Parathyroid adenoma (tissue), 2 donors: ENCODE results near the gene ZDHHC7.

ENCODE experiments used
- H2AFZ ChIP-seq: fragments of 300-600 bp; sonication (generic); one replicate; pipeline ENCODE4 v1.7.0; 2017; ENCODE audit warnings: antibody characterized with exemption, mild to moderate bottlenecking
- H3K27ac ChIP-seq: fragments of 300-600 bp; sonication (generic); one replicate; pipeline ENCODE4 v1.7.0; 2017
- H3K27me3 ChIP-seq: fragments of 300-600 bp; sonication (generic); one replicate; pipeline ENCODE4 v1.7.0; 2017; ENCODE audit warnings: low read length; ENCODE audit not compliant: control insufficient read depth, insufficient read depth
- H3K36me3 ChIP-seq: fragments of 300-600 bp; sonication (generic); one replicate; pipeline ENCODE4 v1.7.0; 2017; ENCODE audit warnings: low read length; ENCODE audit not compliant: control insufficient read depth, insufficient read depth
- H3K4me1 ChIP-seq: fragments of 300-600 bp; sonication (generic); one replicate; pipeline ENCODE4 v1.7.0; 2017; ENCODE audit warnings: control low read depth
- H3K4me2 ChIP-seq: fragments of 300-600 bp; sonication (generic); one replicate; pipeline ENCODE4 v1.7.0; 2017; ENCODE audit warnings: low read length
- H3K4me3 ChIP-seq: fragments of 300-600 bp; sonication (generic); one replicate; pipeline ENCODE4 v1.7.0; 2017; ENCODE audit warnings: low read depth, low read length
- H3K79me2 ChIP-seq: fragments of 300-600 bp; sonication (generic); one replicate; pipeline ENCODE4 v1.7.0; 2017; ENCODE audit warnings: control low read depth
- H3K9ac ChIP-seq: fragments of 300-600 bp; sonication (generic); one replicate; pipeline ENCODE4 v1.7.0; 2017; ENCODE audit warnings: mild to moderate bottlenecking
- H3K9me3 ChIP-seq: fragments of 300-600 bp; sonication (generic); one replicate; pipeline ENCODE4 v1.7.0; 2017; ENCODE audit warnings: low read length; ENCODE audit not compliant: control insufficient read depth
- CTCF ChIP-seq: fragments of 300-600 bp; sonication (generic); IDR thresholded peaks from one replicate; pipeline ENCODE4 v1.7.0; 2017; ENCODE audit warnings: antibody characterized with exemption, mild to moderate bottlenecking
- donor health status: primary hyperparathyroidism.

The ZDHHC7 gene

DNA sequence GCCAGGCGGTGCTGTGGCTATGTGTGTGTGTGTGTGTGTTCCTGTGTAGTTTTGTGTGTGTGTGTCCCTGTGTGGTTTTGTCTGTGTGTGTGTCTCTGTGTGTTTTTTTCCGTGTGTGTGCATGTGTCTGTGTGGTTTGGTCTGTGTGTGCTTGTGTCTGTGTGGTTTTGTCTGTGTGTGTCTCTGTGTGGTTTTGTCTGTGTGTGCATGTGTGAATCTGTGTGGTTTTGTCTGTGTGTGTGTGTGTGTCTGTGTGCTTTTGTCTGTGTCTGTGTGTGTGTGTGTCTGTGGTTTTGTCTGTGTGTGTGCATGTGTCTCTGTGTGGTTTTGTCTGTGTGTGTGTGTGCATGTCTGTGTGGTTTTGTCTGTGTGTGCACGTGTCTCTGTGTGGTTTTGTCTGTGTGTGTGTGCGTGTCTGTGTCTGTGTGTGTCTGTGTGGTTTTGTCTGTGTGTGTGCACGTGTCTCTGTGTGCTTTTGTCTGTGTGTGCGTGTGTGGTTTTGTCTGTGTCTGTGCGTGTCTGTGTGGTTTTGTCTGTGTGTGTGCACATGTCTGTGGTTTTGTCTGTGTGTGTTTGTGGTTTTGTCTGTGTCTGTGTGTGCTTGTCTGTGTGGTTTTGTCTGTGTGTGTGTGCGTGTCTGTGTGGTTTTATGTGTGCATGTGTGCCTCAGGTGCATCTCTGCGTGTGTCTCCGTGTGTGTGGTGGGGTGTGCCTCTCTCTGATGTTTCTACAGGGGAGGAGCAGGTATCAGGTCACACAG, 62.3 kb downstream of the ZDHHC7 start:
- Histone ChIP-seq H3K27me3 (no peaks in the 10 kb centered on the region), H2AFZ (no peak overlapping the region), H3K9ac (no peak overlapping the region), H3K9me3 (no peaks in the 10 kb centered on the region), H3K4me3 (no peak overlapping the region), H3K79me2 (no peaks in the 10 kb centered on the region), H3K27ac (no peak overlapping the region), H3K4me2 (no peak overlapping the region), H3K4me1 (no peaks in the 10 kb centered on the region), H3K36me3 (no peaks in the 10 kb centered on the region)
- no peak for TF ChIP-seq CTCF

DNA sequence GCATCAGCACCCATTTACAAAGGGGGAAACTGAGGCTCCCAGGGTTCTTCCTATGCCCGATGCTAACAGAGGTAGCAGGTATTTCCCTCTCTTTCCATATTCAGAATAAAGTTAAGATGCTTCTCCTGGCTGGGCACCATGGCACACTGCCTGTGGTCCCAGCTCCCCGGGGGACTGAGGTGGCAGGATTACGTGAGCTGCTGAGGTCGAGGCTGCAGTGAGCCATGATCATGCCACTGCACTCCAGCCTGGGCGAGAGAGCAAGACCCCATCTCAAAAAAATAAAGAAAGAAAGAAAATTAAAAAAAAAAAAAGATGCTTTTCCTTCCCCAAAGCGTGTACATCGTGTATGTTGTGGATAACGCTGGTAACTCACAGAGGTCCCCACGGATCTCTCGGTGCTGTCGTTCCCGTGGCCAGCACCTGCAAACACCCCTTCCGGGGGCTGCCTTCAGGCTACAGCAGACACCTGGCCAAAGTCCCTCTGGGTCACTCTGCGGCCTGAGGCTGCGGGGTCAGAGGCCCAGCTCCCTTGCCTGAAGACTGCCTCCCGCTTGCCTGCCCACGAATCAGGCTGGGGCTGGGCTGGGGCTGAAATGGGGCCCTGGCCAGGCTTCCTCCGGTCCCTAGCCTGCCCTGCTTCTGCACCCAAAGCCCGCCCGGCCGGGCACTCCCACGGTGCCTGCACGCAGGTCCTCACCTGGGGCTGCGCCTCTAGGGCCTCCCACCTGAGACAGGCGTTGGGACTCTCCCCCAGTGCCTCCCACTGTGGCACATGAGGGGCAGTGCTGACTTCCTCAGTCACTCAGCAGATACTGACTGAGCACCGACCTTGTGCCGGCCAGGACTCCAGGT, 63.1 kb downstream of the ZDHHC7 start:
- Histone ChIP-seq H3K27me3 (no peaks in the 10 kb centered on the region), H3K79me2 (no peaks in the 10 kb centered on the region), H3K36me3 (no peaks in the 10 kb centered on the region), H3K9me3 (no peaks in the 10 kb centered on the region), H3K4me2 (no peak overlapping the region), H2AFZ (no peak overlapping the region), H3K27ac (no peak overlapping the region), H3K4me1 (no peaks in the 10 kb centered on the region), H3K9ac (no peak overlapping the region), H3K4me3 (no peak overlapping the region)
- no peak for TF ChIP-seq CTCF

DNA sequence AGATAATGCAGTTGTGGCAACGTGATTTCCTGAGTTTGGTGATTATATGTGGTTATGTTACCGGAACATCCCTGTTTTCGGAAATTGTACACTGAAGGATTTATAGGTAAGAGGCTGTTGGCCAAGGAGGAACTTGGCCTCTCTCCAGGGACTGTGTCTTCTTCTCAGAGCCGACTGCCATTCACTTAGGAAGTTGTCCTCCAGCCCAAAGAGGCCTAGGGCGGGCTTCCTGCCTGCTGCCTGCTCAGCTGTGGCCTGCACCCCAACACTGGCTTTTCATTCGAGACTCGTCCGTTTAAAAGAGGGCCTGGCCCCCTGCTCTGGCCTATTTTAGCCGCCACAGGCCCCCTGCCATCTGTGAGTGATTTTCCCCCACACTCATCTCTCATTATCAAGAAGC, 64.3 kb downstream of the ZDHHC7 start:
- H3K4me1 ChIP-seq = no peaks in the 10 kb centered on the region
- no peak overlapping the region for H3K9ac ChIP-seq
- no peak overlapping the region for H3K4me2 ChIP-seq
- no peak overlapping the region for H2AFZ ChIP-seq
- H3K27ac ChIP-seq = no peak overlapping the region
- no peaks in the 10 kb centered on the region for H3K36me3 ChIP-seq
- no peaks in the 10 kb centered on the region for H3K27me3 ChIP-seq
- no peak overlapping the region for H3K4me3 ChIP-seq
- no peak for TF ChIP-seq CTCF
- no peaks in the 10 kb centered on the region for H3K79me2 ChIP-seq
- H3K9me3 ChIP-seq = no peaks in the 10 kb centered on the region

DNA sequence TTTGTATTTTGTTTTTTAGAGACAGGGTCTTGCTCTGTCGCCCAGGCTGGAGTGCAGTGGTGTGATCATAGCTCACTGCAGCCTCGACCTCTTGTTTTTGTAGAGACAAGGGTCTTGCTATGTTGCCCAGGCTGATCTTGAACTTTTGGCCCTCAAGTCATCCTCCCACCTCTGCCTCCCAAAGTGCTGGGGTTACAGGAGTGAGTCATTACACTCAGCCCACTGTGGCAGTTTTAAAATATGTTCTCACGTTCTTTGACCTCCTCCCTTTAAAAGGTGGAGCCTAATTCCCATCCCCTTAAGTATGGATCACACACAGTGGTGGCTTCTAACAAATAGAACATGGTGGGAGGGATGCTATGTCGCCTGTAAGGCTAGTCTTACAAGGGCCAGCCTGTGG, 67.7 kb downstream of the ZDHHC7 start:
- Histone ChIP-seq H3K9me3 (no peaks in the 10 kb centered on the region), H3K79me2 (no peaks in the 10 kb centered on the region), H3K4me2 (no peak overlapping the region), H3K4me3 (no peak overlapping the region), H3K9ac (no peak overlapping the region), H3K27me3 (no peaks in the 10 kb centered on the region), H3K36me3 (no peaks in the 10 kb centered on the region), H2AFZ (no peak overlapping the region), H3K4me1 (no peaks in the 10 kb centered on the region), H3K27ac (no peak overlapping the region)
- TF ChIP-seq CTCF = no peak
